B cell (primary cell): ENCODE measurements around the gene ANTXR2. TPM values are rescaled to one million over a fixed set of nuclear protein-coding genes. Genes with fewer than 3 reads are reported as not detected.

Experiments
- ATAC-seq: fragments of 200-7000 bp; cut with Tn5 transposase; one replicate; pipeline ENCODE4 v1.10.0; 2021; ENCODE audit warnings: low read depth, mild to moderate bottlenecking, moderate number of reproducible peaks, moderate library complexity
- CTCF ChIA-PET: fragments of 350-600 bp; sonication (Branson Sonifier 250); formaldehyde crosslinking; loops from one replicate; lab custom pipeline; 2021; ENCODE audit warnings: antibody characterized with exemption, inconsistent platforms; lab: Charles Lee
- POLR2A ChIA-PET: fragments of 350-600 bp; sonication (Branson Sonifier 250); formaldehyde crosslinking; loops from one replicate; lab custom pipeline; 2021; ENCODE audit warnings: antibody characterized with exemption; lab: Charles Lee
- DNase-seq: peaks from one replicate; pipeline ENCODE4 v3.0.0; 2013
- H2AFZ ChIP-seq: 2 replicates; pipeline ENCODE4 v1.6.1; 2012; ENCODE audit warnings: mild to moderate bottlenecking, low read depth, low read length; ENCODE audit not compliant: insufficient read depth, poor library complexity, severe bottlenecking
- H3K27ac ChIP-seq, 2 donors: 1 replicate in 1 of 2; 2 replicates in 1 of 2; pipeline ENCODE4 v1.5.1; 2012 to 2013; ENCODE audit warnings: low read length in 2 of 2, mild to moderate bottlenecking in 2 of 2, moderate library complexity in 1 of 2
- H3K27me3 ChIP-seq, 4 experiments: fragments of 200-600 bp in 1 of 4; sonication (generic) in 1 of 4; replicated peaks in 1 of 4; 1 replicate in 2 of 4; 2 replicates in 2 of 4; pipeline versions ENCODE4 v1.6.1 to v1.7.0; 2013 to 2016; ENCODE audit warnings: low read length in 3 of 4, mild to moderate bottlenecking in 2 of 4, mixed read lengths in 1 of 4, moderate library complexity in 1 of 4; ENCODE audit not compliant: insufficient read depth in 4 of 4, control insufficient read depth in 3 of 4; ENCODE audit errors: control extremely low read depth in 1 of 4
- H3K36me3 ChIP-seq, 2 experiments: replicated peaks in 1 of 2; 1 replicate in 1 of 2; 2 replicates in 1 of 2; pipeline versions ENCODE4 v1.6.1 to v1.7.1; 2013; ENCODE audit warnings: low read length in 1 of 2; ENCODE audit not compliant: insufficient read depth in 2 of 2, control insufficient read depth in 1 of 2; ENCODE audit errors: control extremely low read depth in 1 of 2, extremely low read depth in 1 of 2
- H3K4me1 ChIP-seq, 2 donors: fragments of 200-600 bp in 1 of 2; sonication (generic) in 1 of 2; 1 replicate in 1 of 2; 2 replicates in 1 of 2; pipeline versions ENCODE4 v1.5.1 to v1.6.1; 2013 to 2017; ENCODE audit warnings: low read length in 2 of 2; ENCODE audit not compliant: control insufficient read depth in 2 of 2, insufficient read depth in 2 of 2
- H3K4me2 ChIP-seq: replicated peaks from 2 replicates; pipeline ENCODE3; 2012; ENCODE audit warnings: mild to moderate bottlenecking, low read depth, low read length; ENCODE audit not compliant: poor library complexity, severe bottlenecking
- H3K4me3 ChIP-seq, 5 experiments: fragments of 200-600 bp in 1 of 5; sonication (generic) in 1 of 5; 1 replicate in 3 of 5; 2 replicates in 2 of 5; pipeline versions ENCODE4 v1.5.1 to v1.7.0; 2011 to 2016; ENCODE audit warnings: low read length in 4 of 5, mild to moderate bottlenecking in 4 of 5, low read depth in 2 of 5, control low read depth in 1 of 5, moderate library complexity in 1 of 5; ENCODE audit not compliant: insufficient read depth in 1 of 5; ENCODE audit errors: control extremely low read depth in 1 of 5, extremely low read depth in 1 of 5
- H3K79me2 ChIP-seq: fragments of 200-600 bp; sonication (generic); one replicate; pipeline ENCODE4 v1.6.0; 2016; ENCODE audit warnings: low read length; ENCODE audit not compliant: control insufficient read depth, insufficient read depth
- H3K9ac ChIP-seq: fragments of 200-600 bp; sonication (generic); 2 replicates; pipeline ENCODE4 v1.6.1; 2017; ENCODE audit warnings: mild to moderate bottlenecking, low read length, moderate library complexity
- H3K9me3 ChIP-seq, 3 donors: one replicate each; pipeline versions ENCODE4 v1.6.1 to v1.7.1; 2013; ENCODE audit warnings: low read length in 2 of 3; ENCODE audit not compliant: control insufficient read depth in 2 of 3, insufficient read depth in 1 of 3; ENCODE audit errors: control extremely low read depth in 1 of 3
- H4K20me1 ChIP-seq: 2 replicates; pipeline ENCODE4 v1.6.0; 2012; ENCODE audit warnings: mild to moderate bottlenecking, low read length; ENCODE audit not compliant: insufficient read depth, control insufficient read depth, poor library complexity, severe bottlenecking
- H3K27ac Mint-ChIP-seq: one replicate; pipeline ENCODE4 v1.8.0; 2021; ENCODE audit warnings: mixed read lengths
- H3K27me3 Mint-ChIP-seq: one replicate; pipeline ENCODE4 v1.8.0; 2021; ENCODE audit warnings: mixed read lengths
- H3K4me1 Mint-ChIP-seq: one replicate; pipeline ENCODE4 v1.8.0; 2021; ENCODE audit warnings: mixed read lengths
- H3K4me3 Mint-ChIP-seq: one replicate; pipeline ENCODE4 v1.8.0; 2021; ENCODE audit warnings: mixed read lengths
- H3K9me3 Mint-ChIP-seq: one replicate; pipeline ENCODE4 v1.8.0; 2022; ENCODE audit warnings: mixed read lengths; ENCODE audit not compliant: insufficient read depth
- EZH2 ChIP-seq: IDR thresholded peaks from 2 replicates; pipeline ENCODE4 v1.6.1; 2012; ENCODE audit warnings: borderline replicate concordance, low read depth, mild to moderate bottlenecking, moderate library complexity, low read length; ENCODE audit not compliant: insufficient read depth, poor library complexity, severe bottlenecking
- WGBS: methylation state at CpG from one replicate; pipeline ENCODE4 v1.1.5; 2013; ENCODE audit warnings: missing lambda C conversion rate; ENCODE audit not compliant: insufficient coverage; 5-methylcytosine and 5-hydroxymethylcytosine counted together
- intact Hi-C: fragments of 100-400 bp; cut with micrococcal nuclease; formaldehyde crosslinking; loops from one replicate; pipeline ENCODE4 v1.10.0; 2022
- polyA plus RNA-seq: library from polyadenylated mRNA; depleted of rRNA; stranded (reverse); fragments of >200 nt; gene quantifications from 2 replicates; pipeline ENCODE4 v1.2.3, GENCODE V29; 2012
- total RNA-seq, 2 donors: library from RNA; stranded (reverse); fragments of 120-200 nt in 1 of 2; gene quantifications; 1 replicate in 1 of 2; 2 replicates in 1 of 2; pipeline versions ENCODE4 v1.2.3 to v1.2.4, GENCODE V29; 2013 to 2022
- TF ChIP-seq, protein P1 (sequence below): fragments of 200-600 bp; IDR thresholded peaks from one replicate; pipeline ENCODE4 v1.8.0; 2022; ENCODE audit warnings: antibody characterized with exemption, mild to moderate bottlenecking

Gene ANTXR2
- total and polyA plus RNA-seq, 2 donors (not counting 1 experiment from before 2014, with no cell fraction given): 10.6 to 63.0 TPM

DNA sequence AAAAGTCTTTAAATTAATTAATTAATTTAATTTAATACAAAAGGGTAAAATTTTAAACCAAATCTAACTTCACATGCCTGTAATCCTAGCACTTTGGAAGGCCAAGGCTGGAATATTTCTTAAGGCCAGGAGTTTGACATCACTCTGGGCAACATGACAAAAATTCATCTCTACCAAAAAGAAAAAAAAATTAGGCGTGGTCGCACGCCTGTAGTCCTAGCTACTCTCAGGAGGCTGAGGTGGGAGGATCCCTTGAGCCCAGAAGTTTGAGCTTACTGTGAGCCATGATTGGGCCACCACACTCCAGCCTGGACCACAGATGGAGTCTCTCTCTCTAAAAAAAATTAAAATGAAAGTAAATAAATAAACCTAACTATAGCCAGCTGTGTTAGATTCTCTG is 39.2 kb upstream of the ANTXR2 start:
- POLR2A ChIA-PET: no interaction called here
- no peak for DNase-seq
- peaks cover 2 to 7% (median 5%) of the 10 kb centered on the region in 3 donors for H3K9me3 ChIP-seq
- H4K20me1 ChIP-seq: no peaks in the 10 kb centered on the region
- Mint-ChIP-seq H3K27ac (no peak overlapping the region), H3K4me3 (no peak overlapping the region), H3K4me1 (no peaks in the 10 kb centered on the region), H3K27me3 (peaks cover 22% of the 10 kb centered on the region), H3K9me3 (no peaks in the 10 kb centered on the region)
- CTCF ChIA-PET: interaction anchor here (1.5 to 1.6 kb wide), 2 partner anchors 14 to 103 kb away, joined by 3 read pairs; no protein-coding TSS in a partner anchor
- no peaks in the 10 kb centered on the region for H3K79me2 ChIP-seq
- TF ChIP-seq, protein P1, sequence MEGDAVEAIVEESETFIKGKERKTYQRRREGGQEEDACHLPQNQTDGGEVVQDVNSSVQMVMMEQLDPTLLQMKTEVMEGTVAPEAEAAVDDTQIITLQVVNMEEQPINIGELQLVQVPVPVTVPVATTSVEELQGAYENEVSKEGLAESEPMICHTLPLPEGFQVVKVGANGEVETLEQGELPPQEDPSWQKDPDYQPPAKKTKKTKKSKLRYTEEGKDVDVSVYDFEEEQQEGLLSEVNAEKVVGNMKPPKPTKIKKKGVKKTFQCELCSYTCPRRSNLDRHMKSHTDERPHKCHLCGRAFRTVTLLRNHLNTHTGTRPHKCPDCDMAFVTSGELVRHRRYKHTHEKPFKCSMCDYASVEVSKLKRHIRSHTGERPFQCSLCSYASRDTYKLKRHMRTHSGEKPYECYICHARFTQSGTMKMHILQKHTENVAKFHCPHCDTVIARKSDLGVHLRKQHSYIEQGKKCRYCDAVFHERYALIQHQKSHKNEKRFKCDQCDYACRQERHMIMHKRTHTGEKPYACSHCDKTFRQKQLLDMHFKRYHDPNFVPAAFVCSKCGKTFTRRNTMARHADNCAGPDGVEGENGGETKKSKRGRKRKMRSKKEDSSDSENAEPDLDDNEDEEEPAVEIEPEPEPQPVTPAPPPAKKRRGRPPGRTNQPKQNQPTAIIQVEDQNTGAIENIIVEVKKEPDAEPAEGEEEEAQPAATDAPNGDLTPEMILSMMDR: no peak
- TF ChIP-seq EZH2: no peak
- no peaks in the 10 kb centered on the region for H3K36me3 ChIP-seq
- no peaks in the 10 kb centered on the region for H3K4me1 ChIP-seq
- intact Hi-C loops: no loop called here
- H2AFZ ChIP-seq: no peak overlapping the region
- H3K4me3 ChIP-seq: no peak overlapping the region
- WGBS: no CpG with 5 or more reads among the region's 3 CpGs
- H3K4me2 ChIP-seq: no peak overlapping the region
- H3K9ac ChIP-seq: no peak overlapping the region
- H3K27me3 ChIP-seq: peaks cover 0 to 13% (median 5%) of the 10 kb centered on the region in 4 experiments
- no peak overlapping the region for H3K27ac ChIP-seq
- ATAC-seq: no peak

DNA sequence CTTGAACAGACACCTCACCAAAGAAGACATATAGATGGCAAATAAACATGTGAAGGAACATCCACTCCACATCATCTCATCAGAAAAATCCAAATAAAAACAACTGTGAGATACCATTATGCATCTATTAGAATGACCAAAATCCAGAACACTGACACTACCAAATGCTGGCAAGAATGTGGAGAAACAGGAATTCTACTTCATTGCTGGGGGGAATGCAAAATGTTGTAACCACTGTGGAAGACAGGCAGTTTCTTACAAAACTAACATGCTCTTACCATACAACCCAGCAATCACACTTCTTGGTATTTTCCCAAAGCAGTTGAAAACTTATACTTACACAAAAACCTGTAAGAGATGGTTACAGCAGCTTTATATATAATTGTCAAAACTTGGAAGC is 38.2 kb upstream of the ANTXR2 start:
- CTCF ChIA-PET: no interaction called here
- peaks cover 4 to 10% (median 5%) of the 10 kb centered on the region in 3 donors for H3K9me3 ChIP-seq
- intact Hi-C loops: no loop called here
- H3K4me2 ChIP-seq: no peak overlapping the region
- ATAC-seq: no peak
- POLR2A ChIA-PET: no interaction called here
- peaks cover 4% of the 10 kb centered on the region for H3K9me3 Mint-ChIP-seq
- H3K4me1 Mint-ChIP-seq: no peaks in the 10 kb centered on the region
- no peak overlapping the region for H3K27ac Mint-ChIP-seq
- H3K27me3 Mint-ChIP-seq: peaks cover 22% of the 10 kb centered on the region
- no peaks in the 10 kb centered on the region for H4K20me1 ChIP-seq
- no peaks in the 10 kb centered on the region for H3K79me2 ChIP-seq
- H3K36me3 ChIP-seq: no peaks in the 10 kb centered on the region
- H3K27ac ChIP-seq: no peak overlapping the region
- no peak for DNase-seq
- TF ChIP-seq, protein P1: no peak
- no peak for TF ChIP-seq EZH2
- no peak overlapping the region for H3K4me3 Mint-ChIP-seq
- no peaks in the 10 kb centered on the region for H3K4me1 ChIP-seq
- H3K9ac ChIP-seq: no peak overlapping the region
- peaks cover 0 to 11% (median 2%) of the 10 kb centered on the region in 4 experiments for H3K27me3 ChIP-seq
- H2AFZ ChIP-seq: no peak overlapping the region
- H3K4me3 ChIP-seq: no peak overlapping the region
